Naive thymus-derived CD4-positive, alpha-beta T cell (primary cell): ENCODE results near the gene DNAL4. TPM values are rescaled to one million over a fixed set of nuclear protein-coding genes. Genes with fewer than 3 reads are reported as not detected.

Source experiments
- ATAC-seq: fragments of 150-1000 bp; cut with Tn5 transposase; 2 replicates; pipeline ENCODE4 v1.10.0; 2021; ENCODE audit warnings: mild to moderate bottlenecking, moderate library complexity
- CTCF ChIA-PET: fragments of 350-600 bp; sonication (Branson Sonifier 250); formaldehyde crosslinking; loops from one replicate; lab custom pipeline; 2021; ENCODE audit warnings: antibody characterized with exemption; lab: Charles Lee
- POLR2A ChIA-PET: fragments of 350-600 bp; sonication (Branson Sonifier 250); formaldehyde crosslinking; loops from one replicate; lab custom pipeline; 2021; ENCODE audit warnings: antibody characterized with exemption, inconsistent platforms; lab: Charles Lee
- DNase-seq, 9 donors: peaks; one replicate each; pipeline versions ENCODE4 v3.0.0 to v3.0.0-alpha.2; 2020 to 2022; ENCODE audit warnings: mixed read lengths in 1 of 9
- H3K27ac ChIP-seq: one replicate; pipeline ENCODE4 v1.7.0; 2013; ENCODE audit warnings: mild to moderate bottlenecking, low read depth, low read length, moderate library complexity
- H3K27me3 ChIP-seq, 2 donors: one replicate each; pipeline ENCODE4 v1.7.0; 2013; ENCODE audit warnings: low read length in 2 of 2, mild to moderate bottlenecking in 2 of 2, moderate library complexity in 2 of 2; ENCODE audit not compliant: control insufficient read depth in 2 of 2, insufficient read depth in 2 of 2
- H3K36me3 ChIP-seq, 3 experiments: 1 replicate in 2 of 3; 2 replicates in 1 of 3; pipeline ENCODE4 v1.7.0; 2013; ENCODE audit warnings: low read length in 3 of 3, mild to moderate bottlenecking in 3 of 3, moderate library complexity in 1 of 3; ENCODE audit not compliant: insufficient read depth in 3 of 3, control insufficient read depth in 2 of 3
- H3K4me1 ChIP-seq, 2 donors: one replicate each; pipeline ENCODE4 v1.7.0; 2013; ENCODE audit warnings: low read length in 2 of 2, mild to moderate bottlenecking in 2 of 2, moderate library complexity in 1 of 2; ENCODE audit not compliant: control insufficient read depth in 2 of 2, insufficient read depth in 2 of 2
- H3K4me3 ChIP-seq: 2 replicates; pipeline ENCODE4 v1.7.0; 2013; ENCODE audit warnings: mild to moderate bottlenecking, low read length
- H3K9me3 ChIP-seq, 3 experiments: 1 replicate in 2 of 3; 2 replicates in 1 of 3; pipeline ENCODE4 v1.7.0; 2013; ENCODE audit warnings: low read length in 3 of 3; ENCODE audit not compliant: control insufficient read depth in 2 of 3
- H3K27ac Mint-ChIP-seq, 9 donors: one replicate each; pipeline ENCODE4 v1.8.0; 2020 to 2022; ENCODE audit warnings: mixed read lengths in 9 of 9, mild to moderate bottlenecking in 8 of 9, moderate library complexity in 5 of 9, inconsistent platforms in 2 of 9
- H3K27me3 Mint-ChIP-seq, 5 donors: one replicate each; pipeline ENCODE4 v1.8.0; 2021 to 2022; ENCODE audit warnings: mixed read lengths in 5 of 5, mild to moderate bottlenecking in 1 of 5
- H3K36me3 Mint-ChIP-seq, 5 donors: one replicate each; pipeline ENCODE4 v1.8.0; 2020 to 2022; ENCODE audit warnings: mixed read lengths in 5 of 5, mild to moderate bottlenecking in 3 of 5, inconsistent platforms in 1 of 5
- H3K4me1 Mint-ChIP-seq, 7 donors: one replicate each; pipeline ENCODE4 v1.8.0; 2020 to 2022; ENCODE audit warnings: mixed read lengths in 7 of 7, mild to moderate bottlenecking in 3 of 7, inconsistent platforms in 1 of 7
- H3K4me3 Mint-ChIP-seq, 10 donors: one replicate each; pipeline ENCODE4 v1.8.0; 2020 to 2022; ENCODE audit warnings: mild to moderate bottlenecking in 10 of 10, mixed read lengths in 10 of 10, moderate library complexity in 6 of 10, inconsistent platforms in 2 of 10
- H3K9me3 Mint-ChIP-seq, 11 donors: one replicate each; pipeline ENCODE4 v1.8.0; 2020 to 2022; ENCODE audit warnings: mixed read lengths in 11 of 11, mild to moderate bottlenecking in 4 of 11, inconsistent platforms in 1 of 11, moderate library complexity in 1 of 11
- intact Hi-C, 2 donors: fragments of 100-400 bp; cut with micrococcal nuclease; formaldehyde crosslinking; loops; one replicate each; pipeline ENCODE4 v1.15.1; 2023
- polyA plus RNA-seq, 2 donors: library from polyadenylated mRNA; unstranded; fragments of 300-500 nt; fragmentation: Illumina TruSeq; gene quantifications; one replicate each; pipeline ENCODE4 v1.2.3, GENCODE V29; 2021
- total RNA-seq, 6 experiments: library from RNA in 5 of 6; stranded (reverse) in 5 of 6; gene quantifications; 1 replicate in 5 of 6; 2 replicates in 1 of 6; pipeline ENCODE4 v1.2.3 and lab custom pipeline; 2021 to 2026

DNAL4 gene
- total and polyA plus RNA-seq, 7 experiments from 2014 or later, result 5.0 to 15.0 (median 9.8) TPM

GRCh38 chr22:38823076-38823475, 29.1 kb upstream of the DNAL4 start:
- POLR2A ChIA-PET, result interaction anchor here (0.7 kb wide), 1 partner anchor 11 kb away, joined by 3 read pairs; no protein-coding TSS in a partner anchor
- no peak overlapping the region for H3K27ac Mint-ChIP-seq

GRCh38 chr22:38820020-38820419, 26.1 kb upstream of the DNAL4 start:
- ChIA-PET POLR2A (no interaction called here), CTCF (no interaction called here)
- DNase-seq (no peak), ATAC-seq (no peak)
- Histone ChIP-seq H3K4me1 (no peaks in the 10 kb centered on the region), H3K36me3 (no peaks in the 10 kb centered on the region), H3K27ac (no peak overlapping the region), H3K4me3 (no peak overlapping the region), H3K27me3 (no peaks in the 10 kb centered on the region), H3K9me3 (no peaks in the 10 kb centered on the region)
- Mint-ChIP-seq H3K27me3 (no peaks in the 10 kb centered on the region), H3K4me1 (peaks cover 0 to 2% (median 0%) of the 10 kb centered on the region in 7 donors), H3K9me3 (no peaks in the 10 kb centered on the region), H3K27ac (no peak overlapping the region), H3K4me3 (no peak overlapping the region), H3K36me3 (peaks cover 0 to 15% (median 0%) of the 10 kb centered on the region in 5 donors)
- intact Hi-C loops, result no loop called here

More at GRCh38 chr22:38823076-38823475, 29.1 kb upstream of the DNAL4 start:
- Mint-ChIP-seq H3K4me1 (peaks cover 0 to 2% (median 0%) of the 10 kb centered on the region in 7 donors), H3K36me3 (peaks cover 0 to 28% (median 0%) of the 10 kb centered on the region in 5 donors), H3K4me3 (no peak overlapping the region), H3K9me3 (no peaks in the 10 kb centered on the region), H3K27me3 (no peaks in the 10 kb centered on the region)
- H3K27ac ChIP-seq, result no peak overlapping the region
- ATAC-seq, result no peak
- intact Hi-C loops, result no loop called here
- no peak overlapping the region for H3K4me3 ChIP-seq
- no peak for DNase-seq
- H3K4me1 ChIP-seq, result no peaks in the 10 kb centered on the region
- no peaks in the 10 kb centered on the region for H3K27me3 ChIP-seq
- no peaks in the 10 kb centered on the region for H3K9me3 ChIP-seq
- no peaks in the 10 kb centered on the region for H3K36me3 ChIP-seq
- CTCF ChIA-PET, result interaction anchor here (0.6 kb wide), 1 partner anchor 894 kb away, joined by 3 read pairs; no protein-coding TSS in a partner anchor

- ATAC-seq (no peak), DNase-seq (no peak)
- Histone ChIP-seq H3K4me3 (no peak overlapping the region), H3K27me3 (no peaks in the 10 kb centered on the region), H3K36me3 (no peaks in the 10 kb centered on the region), H3K27ac (no peak overlapping the region), H3K4me1 (no peaks in the 10 kb centered on the region), H3K9me3 (no peaks in the 10 kb centered on the region)
- POLR2A ChIA-PET, result no interaction called here
- Mint-ChIP-seq H3K4me1 (peaks cover 0 to 6% (median 0%) of the 10 kb centered on the region in 7 donors), H3K9me3 (no peaks in the 10 kb centered on the region), H3K4me3 (no peak overlapping the region), H3K27ac (no peak overlapping the region), H3K36me3 (peaks cover 0 to 15% (median 0%) of the 10 kb centered on the region in 5 donors), H3K27me3 (no peaks in the 10 kb centered on the region)
- CTCF ChIA-PET, result no interaction called here
- intact Hi-C loops, result no loop called here
Observed at GRCh38 chr22:38819387-38819940, 25.5 kb upstream of the DNAL4 start.

GRCh38 chr22:38817196-38817595, 23.3 kb upstream of the DNAL4 start:
- Mint-ChIP-seq H3K4me3 (no peak overlapping the region), H3K9me3 (no peaks in the 10 kb centered on the region), H3K36me3 (peaks cover 0 to 13% (median 4%) of the 10 kb centered on the region in 5 donors), H3K27ac (no peak overlapping the region), H3K4me1 (peaks cover 0 to 6% (median 0%) of the 10 kb centered on the region in 7 donors), H3K27me3 (peaks cover 0 to 8% (median 0%) of the 10 kb centered on the region in 5 donors)
- no peak for ATAC-seq
- no peak for DNase-seq
- no peak overlapping the region for H3K4me3 ChIP-seq
- ChIA-PET CTCF (interaction anchor here (2.0 kb wide), 1 partner anchor 53 kb away, joined by 5 read pairs; no protein-coding TSS in a partner anchor), POLR2A (interaction anchor here (0.6 kb wide), 2 partner anchors 298 to 550 kb away, joined by 3 read pairs; no protein-coding TSS in a partner anchor)
- no peaks in the 10 kb centered on the region for H3K36me3 ChIP-seq
- H3K9me3 ChIP-seq, result no peaks in the 10 kb centered on the region
- H3K27ac ChIP-seq, result no peak overlapping the region
- H3K4me1 ChIP-seq, result no peaks in the 10 kb centered on the region
- H3K27me3 ChIP-seq, result no peaks in the 10 kb centered on the region
- intact Hi-C loops, result no loop called here

GRCh38 chr22:38815842-38816241, 21.9 kb upstream of the DNAL4 start:
- intact Hi-C loops, result no loop called here
- Mint-ChIP-seq H3K9me3 (peaks cover 0 to 4% (median 0%) of the 10 kb centered on the region in 11 donors), H3K27ac (no peak overlapping the region), H3K27me3 (peaks cover 0 to 12% (median 0%) of the 10 kb centered on the region in 5 donors), H3K4me1 (peaks cover 0 to 6% (median 0%) of the 10 kb centered on the region in 7 donors), H3K4me3 (no peak overlapping the region), H3K36me3 (peaks cover 0 to 18% (median 10%) of the 10 kb centered on the region in 5 donors)
- ChIA-PET POLR2A (interaction anchor here (0.7 kb wide), 1 partner anchor 64 kb away, joined by 3 read pairs; no protein-coding TSS in a partner anchor), CTCF (interaction anchor here (0.8 to 2.0 kb wide), 2 partner anchors 48 to 54 kb away, joined by 3 to 5 read pairs; no protein-coding TSS in a partner anchor)
- DNase-seq (no peak), ATAC-seq (no peak)
- Histone ChIP-seq H3K36me3 (no peaks in the 10 kb centered on the region), H3K4me3 (no peak overlapping the region), H3K9me3 (no peaks in the 10 kb centered on the region), H3K27ac (no peak overlapping the region), H3K4me1 (no peaks in the 10 kb centered on the region), H3K27me3 (no peaks in the 10 kb centered on the region)

DNA sequence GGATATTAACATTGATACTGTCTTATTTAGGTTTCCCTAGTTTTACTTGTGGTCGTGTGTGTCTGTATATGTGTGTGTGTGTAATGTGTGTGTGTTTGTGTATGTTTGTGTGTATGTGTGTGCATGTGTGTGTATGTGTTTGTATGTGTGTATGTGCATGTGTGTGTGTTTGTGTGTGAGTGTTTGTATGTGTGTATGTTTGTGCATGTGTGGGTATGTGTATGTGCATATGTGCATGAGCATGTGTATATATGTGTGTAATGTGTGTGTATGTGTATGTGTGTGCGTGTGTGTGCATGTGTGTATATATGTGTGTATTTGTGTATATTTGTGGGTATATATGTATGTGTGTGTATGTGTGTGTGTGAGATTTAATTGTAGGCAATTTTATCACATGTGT, 17.3 kb upstream of the DNAL4 start:
- Mint-ChIP-seq H3K9me3 (peaks cover 4 to 14% (median 11%) of the 10 kb centered on the region in 11 donors), H3K36me3 (peaks cover 3 to 21% (median 10%) of the 10 kb centered on the region in 5 donors), H3K4me3 (no peak overlapping the region), H3K27me3 (peaks cover 0 to 24% (median 7%) of the 10 kb centered on the region in 5 donors), H3K4me1 (peaks cover 0 to 6% (median 0%) of the 10 kb centered on the region in 7 donors), H3K27ac (no peak overlapping the region)
- H3K4me1 ChIP-seq, result no peaks in the 10 kb centered on the region
- DNase-seq (no peak), ATAC-seq (no peak)
- H3K4me3 ChIP-seq, result no peak overlapping the region
- intact Hi-C loops, result no loop called here
- CTCF ChIA-PET, result interaction anchor here (0.7 kb wide), 1 partner anchor 13 kb away, joined by 3 read pairs; no protein-coding TSS in a partner anchor
- H3K27me3 ChIP-seq, result no peaks in the 10 kb centered on the region
- H3K9me3 ChIP-seq, result no peaks in the 10 kb centered on the region
- POLR2A ChIA-PET, result interaction anchor here (1.0 kb wide), 1 partner anchor 12 kb away, joined by 3 read pairs; no protein-coding TSS in a partner anchor
- H3K27ac ChIP-seq, result no peak overlapping the region
- no peaks in the 10 kb centered on the region for H3K36me3 ChIP-seq
